ENCODE results near the gene SLC41A2. TPM values are rescaled to one million over a fixed set of nuclear protein-coding genes. Genes with fewer than 3 reads are reported as not detected.

Gene SLC41A2
- total and polyA plus RNA-seq, 2 donors (not counting 1 experiment from before 2014, with no cell fraction given) = 12.3 to 22.8 TPM

GRCh38 chr12:104998423-104999346 lies 40.6 kb upstream of the SLC41A2 start:
- TF ChIP-seq CTCF (conservative IDR thresholded peaks at IDR 0.05 in 1 of 2, IDR thresholded peaks at IDR 0.05 in 1 of 2; ENCODE audit: low read depth in 1 of 2, low read length in 2 of 2) (no peak), EZH2 (IDR thresholded peaks at IDR 0.05; ENCODE audit: low read length, missing control alignments) (no peak)
- no peak overlapping the region for H2AFZ ChIP-seq (ENCODE audit: low read length)
- peaks cover 4% of the 10 kb centered on the region for H3K36me3 ChIP-seq (ENCODE audit: control insufficient read depth, insufficient read depth, low read length)

GRCh38 chr12:104997541-104997940 lies 39.5 kb upstream of the SLC41A2 start:
- no peak overlapping the region for H3K4me3 ChIP-seq (replicated peaks in 1 of 4; ENCODE audit: control extremely low read depth in 1 of 4, insufficient read depth in 1 of 4, low read depth in 3 of 4, low read length in 4 of 4)
- H3K9ac ChIP-seq (ENCODE audit: insufficient read depth, low read length) = no peak overlapping the region
- no peaks in the 10 kb centered on the region for H4K20me1 ChIP-seq (ENCODE audit: control insufficient read depth, extremely low read depth, insufficient read depth, low read length)
- no peak for TF ChIP-seq EZH2 (IDR thresholded peaks at IDR 0.05; ENCODE audit: low read length, missing control alignments)
- no peaks in the 10 kb centered on the region for H3K79me2 ChIP-seq (ENCODE audit: control insufficient read depth, insufficient read depth, low read length)
- no peak overlapping the region for H3K4me2 ChIP-seq (ENCODE audit: extremely low read depth, insufficient read depth, low read length)
- no peaks in the 10 kb centered on the region for H3K4me1 ChIP-seq (ENCODE audit: control insufficient read depth, extremely low read depth, insufficient read depth, low read length)
- DNase-seq (ENCODE audit: low read depth in 2 of 2) = no peak
- H3K9me3 ChIP-seq (ENCODE audit: control insufficient read depth, insufficient read depth, low read depth, low read length) = no peaks in the 10 kb centered on the region
- H3K27me3 ChIP-seq (ENCODE audit: control insufficient read depth, insufficient read depth, low read length) = no peaks in the 10 kb centered on the region
- no peak overlapping the region for H2AFZ ChIP-seq (ENCODE audit: low read length)
- H3K36me3 ChIP-seq (ENCODE audit: control insufficient read depth, insufficient read depth, low read length) = peaks cover 4% of the 10 kb centered on the region
- no peak overlapping the region for H3K27ac ChIP-seq (ENCODE audit: insufficient read depth, low read length)

More at GRCh38 chr12:104998423-104999346, 40.6 kb upstream of the SLC41A2 start:
- Histone ChIP-seq H3K4me1 (ENCODE audit: control insufficient read depth, extremely low read depth, insufficient read depth, low read length) (no peaks in the 10 kb centered on the region), H3K79me2 (ENCODE audit: control insufficient read depth, insufficient read depth, low read length) (no peaks in the 10 kb centered on the region), H4K20me1 (ENCODE audit: control insufficient read depth, extremely low read depth, insufficient read depth, low read length) (no peaks in the 10 kb centered on the region), H3K4me3 (replicated peaks in 1 of 4; ENCODE audit: control extremely low read depth in 1 of 4, insufficient read depth in 1 of 4, low read depth in 3 of 4, low read length in 4 of 4) (no peak overlapping the region), H3K27me3 (ENCODE audit: control insufficient read depth, insufficient read depth, low read length) (no peaks in the 10 kb centered on the region), H3K9ac (ENCODE audit: insufficient read depth, low read length) (no peak overlapping the region), H3K9me3 (ENCODE audit: control insufficient read depth, insufficient read depth, low read depth, low read length) (no peaks in the 10 kb centered on the region), H3K4me2 (ENCODE audit: extremely low read depth, insufficient read depth, low read length) (no peak overlapping the region), H3K27ac (ENCODE audit: insufficient read depth, low read length) (no peak overlapping the region)
- DNase-seq (ENCODE audit: low read depth in 2 of 2) = no peak

GRCh38 chr12:104994336-104994735 lies 36.2 kb upstream of the SLC41A2 start:
- Histone ChIP-seq H3K4me2 (ENCODE audit: extremely low read depth, insufficient read depth, low read length) (no peak overlapping the region), H3K9ac (ENCODE audit: insufficient read depth, low read length) (no peak overlapping the region), H3K4me1 (ENCODE audit: control insufficient read depth, extremely low read depth, insufficient read depth, low read length) (no peaks in the 10 kb centered on the region), H3K27ac (ENCODE audit: insufficient read depth, low read length) (no peak overlapping the region), H3K79me2 (ENCODE audit: control insufficient read depth, insufficient read depth, low read length) (no peaks in the 10 kb centered on the region), H4K20me1 (ENCODE audit: control insufficient read depth, extremely low read depth, insufficient read depth, low read length) (no peaks in the 10 kb centered on the region), H3K4me3 (replicated peaks in 1 of 4; ENCODE audit: control extremely low read depth in 1 of 4, insufficient read depth in 1 of 4, low read depth in 3 of 4, low read length in 4 of 4) (no peak overlapping the region), H3K9me3 (ENCODE audit: control insufficient read depth, insufficient read depth, low read depth, low read length) (no peaks in the 10 kb centered on the region), H2AFZ (ENCODE audit: low read length) (no peak overlapping the region), H3K36me3 (ENCODE audit: control insufficient read depth, insufficient read depth, low read length) (peaks cover 7% of the 10 kb centered on the region), H3K27me3 (ENCODE audit: control insufficient read depth, insufficient read depth, low read length) (no peaks in the 10 kb centered on the region)
- TF ChIP-seq EZH2 (IDR thresholded peaks at IDR 0.05; ENCODE audit: low read length, missing control alignments) (no peak), CTCF (conservative IDR thresholded peaks at IDR 0.05 in 1 of 2, IDR thresholded peaks at IDR 0.05 in 1 of 2; ENCODE audit: low read depth in 1 of 2, low read length in 2 of 2) (no peak)
- no peak for DNase-seq (ENCODE audit: low read depth in 2 of 2)
